C4-2B (cell line): Measurements from ENCODE around the gene SIL1.

Experiments used
- CTCF ChIP-seq: fragments of 450-650 bp; conservative IDR thresholded peaks from 2 replicates; pipeline ENCODE4 v1.5.1; 2017; ENCODE audit warnings: mild to moderate bottlenecking
- ZFX ChIP-seq: fragments of 450-650 bp; IDR thresholded peaks from 2 replicates; pipeline ENCODE4 v1.6.1; 2017

- TF ChIP-seq CTCF (no peak), ZFX (no peak)
Measured at GRCh38 chr5:138936225-138936967, 261.8 kb downstream of the SIL1 start.
